Measurements from ENCODE around the gene B2M. TPM values are rescaled to one million over a fixed set of nuclear protein-coding genes. Genes with fewer than 3 reads are reported as not detected.
"Not testable (repeated sequence)": the region's sequence is repeated elsewhere in the genome, so short reads cannot be mapped to it uniquely, and the experiment has no call there.

Gene B2M
- total RNA-seq, 1 donor from 2014 or later, result 4,265 TPM

GRCh38 chr15:44697014-44697413 lies 14.3 kb upstream of the B2M start:
- no peak for DNase-seq (ENCODE audit: low read depth)

- DNase-seq (ENCODE audit: low read depth), result no peak
These were observed 12.7 kb upstream of the B2M start for GRCh38 chr15:44698641-44699040.

- not testable (repeated sequence) for DNase-seq (ENCODE audit: low read depth)
These were observed 10.6 kb upstream of the B2M start for GRCh38 chr15:44700676-44701075.

- no peak for DNase-seq (ENCODE audit: low read depth)
These were observed 5.3 kb upstream of the B2M start for GRCh38 chr15:44705986-44706385.

GRCh38 chr15:44706401-44706800 lies 4.9 kb upstream of the B2M start:
- DNase-seq (ENCODE audit: low read depth), result no peak

GRCh38 chr15:44706946-44707636 lies 4.2 kb upstream of the B2M start:
- no peak for DNase-seq (ENCODE audit: low read depth)

GRCh38 chr15:44710236-44711095 lies 851 bp upstream of the B2M start:
- DNase-seq (ENCODE audit: low read depth), result peak; percentile 51

GRCh38 chr15:44711743-44712345 lies 527 bp downstream of the B2M start:
- peak; percentile 46 for DNase-seq (ENCODE audit: low read depth)

GRCh38 chr15:44712346-44713005 lies 1.2 kb downstream of the B2M start:
- peak; percentile 80 for DNase-seq (ENCODE audit: low read depth)

GRCh38 chr15:44713006-44713966 lies 2.0 kb downstream of the B2M start:
- peak; percentile 52 for DNase-seq (ENCODE audit: low read depth)

GRCh38 chr15:44715142-44715796 lies 4.0 kb downstream of the B2M start:
- DNase-seq (ENCODE audit: low read depth), result no peak

GRCh38 chr15:44715797-44716334 lies 4.5 kb downstream of the B2M start:
- DNase-seq (ENCODE audit: low read depth), result no peak

GRCh38 chr15:44716983-44717602 lies 5.8 kb downstream of the B2M start:
- no peak for DNase-seq (ENCODE audit: low read depth)

- no peak for DNase-seq (ENCODE audit: low read depth)
These were observed 7.0 kb downstream of the B2M start for GRCh38 chr15:44718180-44718926.

GRCh38 chr15:44718927-44719292 lies 7.6 kb downstream of the B2M start:
- DNase-seq (ENCODE audit: low read depth), result no peak

GRCh38 chr15:44719293-44719999 lies 8.1 kb downstream of the B2M start:
- no peak for DNase-seq (ENCODE audit: low read depth)

- DNase-seq (ENCODE audit: low read depth), result not testable (repeated sequence)
These were observed 8.7 kb downstream of the B2M start for GRCh38 chr15:44720000-44720435.

All from myocyte (in vitro differentiated cells).